ENCODE results near the gene RELCH.

The RELCH gene

DNA sequence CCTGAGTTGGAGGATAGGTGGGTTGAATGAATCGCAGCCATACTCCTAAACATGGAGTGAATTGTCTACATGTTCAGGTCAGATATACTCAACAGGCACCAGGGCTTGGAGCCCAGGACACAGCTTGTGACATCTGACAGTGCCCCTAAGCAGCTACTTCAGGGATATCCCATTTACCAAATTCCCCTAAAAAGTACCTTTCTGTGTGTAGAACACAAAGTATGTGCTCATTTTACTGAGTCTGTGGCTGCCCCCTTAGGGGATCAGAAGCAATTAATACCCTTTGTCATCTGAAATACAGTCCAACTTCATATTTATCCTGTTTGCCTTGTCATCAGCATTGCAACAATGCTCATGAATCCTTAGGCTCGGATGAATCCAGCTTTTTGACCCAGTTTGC, 158.9 kb downstream of the RELCH start:
- DNase-seq, result no peak

DNA sequence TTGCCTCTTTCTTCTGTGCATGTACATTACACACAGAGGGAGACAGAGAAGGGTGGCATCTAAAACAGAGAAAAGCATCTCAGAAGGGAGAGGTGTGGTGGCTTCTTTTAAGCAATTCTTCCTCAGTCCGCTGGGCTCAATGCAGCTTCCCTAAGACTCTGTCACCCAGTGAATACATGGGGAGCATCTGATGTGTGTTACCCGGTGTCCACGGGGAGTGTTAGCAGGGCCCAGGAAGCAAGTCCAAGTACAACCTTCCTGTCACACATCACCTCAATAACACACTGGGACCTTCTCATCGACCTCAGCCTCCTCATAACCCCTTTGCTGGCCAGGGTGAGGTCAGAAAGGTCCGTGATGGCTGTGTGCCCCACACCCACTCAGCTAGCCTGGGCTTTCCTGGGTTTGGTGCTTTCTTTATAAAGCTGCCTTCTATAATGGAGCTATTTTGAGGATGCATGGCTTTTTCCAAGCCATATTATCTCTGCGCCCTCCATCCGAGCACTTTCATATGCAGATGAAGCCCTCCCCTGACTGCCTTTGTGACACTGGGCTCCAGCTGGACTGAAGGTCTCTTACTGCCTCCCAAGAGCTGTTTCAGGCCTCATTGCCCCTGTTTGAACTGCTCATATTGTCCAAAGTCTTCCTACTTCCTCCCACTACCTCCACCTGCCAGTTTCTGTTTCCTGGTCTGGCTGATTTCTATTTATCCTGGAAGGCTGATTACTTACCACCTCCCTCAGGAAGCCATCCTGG, 159.5 kb downstream of the RELCH start:
- no peak for DNase-seq

DNA sequence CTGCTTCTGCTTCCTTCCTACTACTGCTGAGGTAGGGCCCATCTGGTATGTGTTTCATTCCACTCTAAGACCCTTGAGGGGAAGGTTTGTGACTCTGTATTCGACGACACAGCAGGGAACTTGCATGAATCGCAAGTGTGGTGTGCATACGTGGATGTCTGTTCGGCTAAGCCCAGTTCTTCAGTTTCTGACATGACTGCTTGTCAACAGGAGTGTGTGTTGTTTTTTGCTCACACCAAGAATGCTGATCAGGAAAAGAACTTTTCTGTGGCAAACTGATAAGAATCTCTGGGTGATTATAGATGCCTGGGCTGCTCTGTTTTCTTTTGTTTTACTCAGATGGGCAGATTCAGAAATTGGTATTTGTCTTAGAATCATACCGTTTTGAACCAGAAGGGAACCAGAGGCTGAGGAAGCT, 160.0 kb downstream of the RELCH start:
- no peak for DNase-seq

DNA sequence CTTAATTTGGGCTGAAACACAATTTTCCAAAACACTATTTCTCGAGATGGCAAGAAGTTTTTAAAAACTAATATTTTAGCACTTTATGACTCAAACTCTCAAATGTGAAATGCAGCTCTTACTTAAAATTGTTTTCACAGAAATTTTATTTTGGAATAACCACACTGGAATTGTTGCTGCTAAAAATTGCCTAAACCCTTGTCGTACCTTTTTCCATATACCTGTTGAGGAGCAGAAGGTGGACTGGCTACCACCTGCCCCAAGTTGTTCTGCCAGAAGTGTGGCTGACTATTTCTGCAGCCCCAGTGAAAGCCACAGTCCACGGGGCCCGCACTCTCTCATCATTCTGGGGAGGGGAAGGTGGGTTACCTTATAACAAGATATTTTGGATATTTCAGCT, 161.4 kb downstream of the RELCH start:
- DNase-seq, result no peak

DNA sequence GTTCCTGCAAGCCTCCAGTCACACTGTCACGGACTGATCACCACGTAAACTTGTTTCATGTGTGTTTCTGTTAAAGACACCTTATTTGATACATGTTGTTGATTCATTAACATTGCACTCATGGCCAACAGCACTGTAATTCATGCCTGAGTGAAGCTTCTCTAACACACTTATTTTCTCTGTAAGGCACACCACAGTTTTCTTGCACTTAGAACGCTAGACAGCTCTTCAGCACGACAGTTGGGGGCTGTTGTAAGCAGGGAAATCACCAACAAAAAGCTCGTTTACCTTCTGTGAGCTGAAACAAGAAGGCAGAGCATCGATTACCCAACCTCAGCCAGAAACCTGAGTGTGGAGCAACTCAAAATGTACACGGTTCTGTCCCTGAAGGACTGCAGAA, 166.1 kb downstream of the RELCH start:
- DNase-seq, result no peak

DNA sequence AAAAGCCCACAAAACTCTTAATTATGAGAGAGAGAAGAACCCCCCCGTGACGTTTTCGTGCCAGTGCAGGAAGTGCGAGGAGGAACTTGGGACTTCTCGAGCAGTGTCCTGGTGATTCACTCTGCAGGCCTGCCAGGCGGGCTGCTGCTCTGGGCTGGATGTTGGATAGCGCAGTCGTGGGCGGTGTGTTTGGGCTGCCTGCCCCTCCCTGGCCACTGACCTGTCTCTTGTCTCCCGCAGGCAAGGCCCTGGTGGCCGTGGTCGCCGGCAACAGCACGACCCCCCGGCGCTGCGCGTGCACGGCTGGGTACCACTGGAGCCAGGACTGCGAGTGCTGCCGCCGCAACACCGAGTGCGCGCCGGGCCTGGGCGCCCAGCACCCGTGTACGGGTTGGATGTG, 167.1 kb downstream of the RELCH start:
- DNase-seq, result no peak

DNA sequence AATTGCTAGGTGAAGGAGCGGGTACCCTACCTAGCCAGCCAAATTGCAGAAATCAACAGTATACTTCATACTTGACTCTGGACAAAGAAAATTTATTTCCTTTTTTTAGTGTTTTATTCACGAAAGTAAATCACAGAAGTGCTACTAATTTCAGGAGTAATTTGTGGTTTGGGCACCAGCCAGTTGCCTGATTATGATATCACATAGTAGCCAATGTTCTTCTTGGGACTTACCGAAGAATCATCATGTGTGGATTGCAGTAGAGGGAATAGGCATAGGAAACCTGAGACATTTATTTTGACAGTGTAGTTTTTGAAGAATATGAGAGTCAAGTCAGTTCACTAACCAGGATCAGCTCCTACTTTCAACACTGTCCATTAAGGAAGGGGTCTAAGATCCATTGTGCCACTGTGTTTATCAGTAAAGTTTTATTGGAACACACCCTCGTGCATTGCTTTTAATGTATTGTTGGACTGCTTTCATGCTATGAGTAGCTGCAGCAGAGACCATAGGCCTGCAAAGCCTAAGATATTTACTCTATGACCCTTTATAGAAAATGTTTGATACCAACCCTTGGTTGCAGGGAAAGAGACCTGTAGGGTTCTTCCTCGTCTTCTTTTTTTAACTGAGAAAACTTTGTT, 170.1 kb downstream of the RELCH start:
- no peak for DNase-seq

All from NCI-H1436 (cell line).